Retinal pigment epithelial cell (primary cell): ENCODE measurements around the gene PRIMPOL.

Experiments
- DNase-seq: peaks from one replicate; pipeline ENCODE4 v3.0.0-alpha.2; 2010; ENCODE audit warnings: low read depth
- H3K4me3 ChIP-seq: 2 replicates; pipeline ENCODE4 v1.5.1; 2011; ENCODE audit warnings: mild to moderate bottlenecking, low read length, control low read depth, moderate library complexity
- CTCF ChIP-seq: conservative IDR thresholded peaks from 2 replicates; pipeline ENCODE4 v1.5.1; 2011; ENCODE audit warnings: low read depth, low read length, control low read depth, inconsistent platforms

PRIMPOL gene

GRCh38 chr4:184632842-184633241, 16.7 kb upstream of the PRIMPOL start:
- TF ChIP-seq CTCF: no peak
- no peak for DNase-seq
- no peak overlapping the region for H3K4me3 ChIP-seq

- TF ChIP-seq CTCF: no peak
- DNase-seq: no peak
- no peak overlapping the region for H3K4me3 ChIP-seq
These were observed 14.2 kb upstream of the PRIMPOL start for GRCh38 chr4:184635381-184635780.

GRCh38 chr4:184636144-184636543, 13.4 kb upstream of the PRIMPOL start:
- no peak for DNase-seq
- TF ChIP-seq CTCF: no peak
- H3K4me3 ChIP-seq: no peak overlapping the region

- TF ChIP-seq CTCF: no peak
- no peak overlapping the region for H3K4me3 ChIP-seq
- no peak for DNase-seq
These were observed 12.6 kb upstream of the PRIMPOL start for GRCh38 chr4:184636897-184637296.

GRCh38 chr4:184641022-184641421, 8.5 kb upstream of the PRIMPOL start:
- no peak for DNase-seq
- H3K4me3 ChIP-seq: no peak overlapping the region
- no peak for TF ChIP-seq CTCF

GRCh38 chr4:184641451-184641850, 8.1 kb upstream of the PRIMPOL start:
- no peak for TF ChIP-seq CTCF
- DNase-seq: no peak
- no peak overlapping the region for H3K4me3 ChIP-seq

- H3K4me3 ChIP-seq: no peak overlapping the region
- no peak for TF ChIP-seq CTCF
- DNase-seq: no peak
These were observed 5.8 kb upstream of the PRIMPOL start for GRCh38 chr4:184643731-184644130.
